H1 (cell line): ENCODE results near the gene ZBTB20. TPM values are rescaled to one million over a fixed set of nuclear protein-coding genes. Genes with fewer than 3 reads are reported as not detected.

ENCODE experiments used
- CTCF ChIA-PET: fragments of 300-600 bp; sonication (Branson Sonifier 250); formaldehyde crosslinking; loops from one replicate; lab custom pipeline; 2021; ENCODE audit not compliant: partially characterized antibody; lab: Charles Lee
- POLR2A ChIA-PET: fragments of 300-600 bp; sonication (Branson Sonifier 250); formaldehyde crosslinking; loops from one replicate; lab custom pipeline; 2021; ENCODE audit warnings: inconsistent platforms; ENCODE audit not compliant: partially characterized antibody; lab: Charles Lee
- DNase-seq, 2 experiments: peaks; one replicate each; pipeline versions ENCODE4 v3.0.0 to v3.0.0-alpha.2; 2010 to 2022; ENCODE audit warnings: low spot score in 2 of 2, low read depth in 1 of 2, mixed read lengths in 1 of 2
- FAIRE-seq: peaks from 2 replicates; lab custom pipeline; 2011; peaks lifted over from hg19 to GRCh38; lab: Jason Lieb, UNC
- H2AFZ ChIP-seq: 2 replicates; pipeline ENCODE4 v1.8.1; 2012; ENCODE audit warnings: low read length, inconsistent platforms
- H2AK5ac ChIP-seq: 2 replicates; pipeline ENCODE4 v1.6.1; 2013; ENCODE audit warnings: low read depth, low read length
- H2BK120ac ChIP-seq: replicated peaks from 2 replicates; pipeline ENCODE3; 2013; ENCODE audit warnings: low read depth, low read length, inconsistent platforms
- H2BK12ac ChIP-seq: 2 replicates; pipeline ENCODE4 v1.6.1; 2013; ENCODE audit warnings: low read depth, low read length
- H2BK15ac ChIP-seq: 2 replicates; pipeline ENCODE4 v1.6.1; 2013; ENCODE audit warnings: low read length
- H2BK20ac ChIP-seq: 2 replicates; pipeline ENCODE4 v1.6.1; 2013; ENCODE audit warnings: low read length
- H2BK5ac ChIP-seq: 2 replicates; pipeline ENCODE4 v1.6.1; 2013; ENCODE audit warnings: low read depth, low read length
- H3K14ac ChIP-seq: 2 replicates; pipeline ENCODE4 v1.6.1; 2013; ENCODE audit warnings: inconsistent platforms; ENCODE audit not compliant: insufficient read length
- H3K18ac ChIP-seq: 2 replicates; pipeline ENCODE4 v1.6.1; 2013; ENCODE audit warnings: low read length; ENCODE audit errors: extremely low read depth
- H3K23ac ChIP-seq: 2 replicates; pipeline ENCODE4 v1.6.1; 2013; ENCODE audit warnings: inconsistent platforms; ENCODE audit not compliant: insufficient read length
- H3K23me2 ChIP-seq: 2 replicates; pipeline ENCODE4 v1.6.1; 2013; ENCODE audit warnings: low read depth, low read length
- H3K27ac ChIP-seq: 2 replicates; pipeline ENCODE4 v1.6.1; 2011; ENCODE audit warnings: low read depth, low read length, inconsistent platforms
- H3K27me3 ChIP-seq, 4 experiments: replicated peaks in 1 of 4; 1 replicate in 1 of 4; 2 replicates in 3 of 4; pipeline versions ENCODE4 v1.6.1 to v1.8.1; 2011 to 2013; ENCODE audit warnings: low read length in 3 of 4, mild to moderate bottlenecking in 3 of 4, inconsistent platforms in 2 of 4, mixed read lengths in 2 of 4, moderate library complexity in 1 of 4; ENCODE audit not compliant: control insufficient read depth in 3 of 4, insufficient read depth in 3 of 4; ENCODE audit errors: extremely low read depth in 1 of 4
- H3K36me3 ChIP-seq, 4 experiments: 2 replicates each; pipeline versions ENCODE4 v1.6.1 to v1.8.1; 2011 to 2013; ENCODE audit warnings: mild to moderate bottlenecking in 4 of 4, low read length in 3 of 4, moderate library complexity in 2 of 4, control low read depth in 1 of 4, inconsistent platforms in 1 of 4; ENCODE audit not compliant: insufficient read depth in 4 of 4, control insufficient read depth in 2 of 4
- H3K4ac ChIP-seq: replicated peaks from 2 replicates; pipeline ENCODE3; 2013; ENCODE audit warnings: low read length, low read depth, mixed read lengths, inconsistent platforms; ENCODE audit not compliant: insufficient read length
- H3K4me1 ChIP-seq, 4 experiments: replicated peaks in 1 of 4; 1 replicate in 1 of 4; 2 replicates in 3 of 4; pipeline versions ENCODE4 v1.6.1 to v1.8.1; 2011 to 2013; ENCODE audit warnings: low read length in 3 of 4, inconsistent platforms in 2 of 4, mixed read lengths in 1 of 4; ENCODE audit not compliant: insufficient read depth in 4 of 4, control insufficient read depth in 3 of 4
- H3K4me2 ChIP-seq, 2 experiments: 2 replicates each; pipeline versions ENCODE4 v1.6.1 to v1.8.1; 2011 to 2013; ENCODE audit warnings: low read depth in 2 of 2, low read length in 2 of 2, control low read depth in 1 of 2, inconsistent platforms in 1 of 2, mild to moderate bottlenecking in 1 of 2; ENCODE audit not compliant: insufficient read depth in 1 of 2
- H3K4me3 ChIP-seq, 4 experiments: fragments of 200-600, 300-600 bp in 1 of 4; sonication (generic), shearing (Covaris generic), sonication (Bioruptor Twin) in 1 of 4; 2 replicates each; pipeline versions ENCODE4 v1.5.1 to v1.8.1; 2011 to 2016; ENCODE audit warnings: low read length in 4 of 4, low read depth in 3 of 4, control low read depth in 2 of 4, inconsistent platforms in 2 of 4, mild to moderate bottlenecking in 2 of 4, mixed read lengths in 1 of 4, moderate library complexity in 1 of 4; ENCODE audit not compliant: insufficient read depth in 2 of 4; ENCODE audit errors: extremely low read depth in 1 of 4
- H3K56ac ChIP-seq: replicated peaks from 2 replicates; pipeline ENCODE3; 2013; ENCODE audit warnings: low read depth, mild to moderate bottlenecking, mixed read lengths, low read length, inconsistent platforms; ENCODE audit not compliant: insufficient read length
- H3K79me1 ChIP-seq: 2 replicates; pipeline ENCODE4 v1.6.1; 2013; ENCODE audit warnings: low read depth, low read length, control low read depth
- H3K79me2 ChIP-seq, 2 experiments: 2 replicates each; pipeline versions ENCODE4 v1.6.1 to v1.8.1; 2012 to 2013; ENCODE audit warnings: low read length in 2 of 2, mild to moderate bottlenecking in 2 of 2, inconsistent platforms in 1 of 2; ENCODE audit not compliant: insufficient read depth in 2 of 2, control insufficient read depth in 1 of 2
- H3K9ac ChIP-seq, 4 experiments: replicated peaks in 1 of 4; 1 replicate in 1 of 4; 2 replicates in 3 of 4; pipeline versions ENCODE4 v1.6.1 to v1.8.1; 2011 to 2013; ENCODE audit warnings: low read depth in 3 of 4, low read length in 3 of 4, control low read depth in 2 of 4, mild to moderate bottlenecking in 2 of 4, moderate library complexity in 2 of 4, inconsistent platforms in 1 of 4; ENCODE audit errors: extremely low read depth in 1 of 4
- H3K9me3 ChIP-seq, 2 experiments: 2 replicates each; pipeline versions ENCODE4 v1.6.1 to v1.8.1; 2012 to 2013; ENCODE audit warnings: mild to moderate bottlenecking in 2 of 2, moderate library complexity in 2 of 2, control low read depth in 1 of 2, inconsistent platforms in 1 of 2, low read depth in 1 of 2, low read length in 1 of 2, mixed read lengths in 1 of 2; ENCODE audit not compliant: insufficient read depth in 2 of 2
- H4K20me1 ChIP-seq, 2 experiments: replicated peaks in 1 of 2; 2 replicates each; pipeline versions ENCODE3 to v1.8.1; 2011 to 2013; ENCODE audit warnings: inconsistent platforms in 2 of 2, low read length in 2 of 2, mild to moderate bottlenecking in 1 of 2; ENCODE audit not compliant: insufficient read depth in 2 of 2, control insufficient read depth in 1 of 2
- H4K5ac ChIP-seq: 2 replicates; pipeline ENCODE4 v1.6.1; 2013; ENCODE audit warnings: low read length, low read depth, mixed read lengths, inconsistent platforms; ENCODE audit not compliant: insufficient read length
- H4K8ac ChIP-seq: 2 replicates; pipeline ENCODE4 v1.8.0; 2013; ENCODE audit warnings: mild to moderate bottlenecking, moderate library complexity, low read length, inconsistent platforms; ENCODE audit not compliant: insufficient read depth; ENCODE audit errors: extremely low read depth
- H4K91ac ChIP-seq: replicated peaks from 2 replicates; pipeline ENCODE3; 2013; ENCODE audit warnings: low read length, mixed read lengths, inconsistent platforms; ENCODE audit not compliant: insufficient read length
- CEBPB ChIP-seq: IDR thresholded peaks from 2 replicates; pipeline ENCODE4 v1.6.1; 2012; ENCODE audit warnings: low read depth, low read length
- CHD1 ChIP-seq: IDR thresholded peaks from 2 replicates; pipeline ENCODE4 v1.6.1; 2012; ENCODE audit warnings: low read depth, low read length, improper control_type of control experiment
- CREB1 ChIP-seq: IDR thresholded peaks from 2 replicates; pipeline ENCODE4 v1.6.1; 2012; ENCODE audit warnings: inconsistent platforms
- JUND ChIP-seq: IDR thresholded peaks from 2 replicates; pipeline ENCODE4 v1.6.1; 2011; ENCODE audit warnings: mild to moderate bottlenecking, improper control_type of control experiment, low read length
- NANOG ChIP-seq: IDR thresholded peaks from 2 replicates; pipeline ENCODE4 v1.6.1; 2011; ENCODE audit warnings: low read length, low read depth, mild to moderate bottlenecking, inconsistent platforms; ENCODE audit not compliant: insufficient read depth, poor library complexity, severe bottlenecking
- RBBP5 ChIP-seq: IDR thresholded peaks from 2 replicates; pipeline ENCODE4 v1.7.1; 2012; ENCODE audit warnings: low read depth, mild to moderate bottlenecking, inconsistent platforms, low read length, moderate library complexity, borderline replicate concordance
- RXRA ChIP-seq: IDR thresholded peaks from 2 replicates; pipeline ENCODE4 v1.6.1; 2011; ENCODE audit warnings: low read depth, mild to moderate bottlenecking, low read length, moderate library complexity; ENCODE audit not compliant: insufficient read depth
- SIRT6 ChIP-seq: IDR thresholded peaks from one replicate; pipeline ENCODE4 v1.7.1; 2012; ENCODE audit warnings: low read length, inconsistent platforms
- SP2 ChIP-seq: IDR thresholded peaks from 2 replicates; pipeline ENCODE4 v1.6.1; 2012; ENCODE audit warnings: mild to moderate bottlenecking, low read length, inconsistent platforms
- SRF ChIP-seq: IDR thresholded peaks from 2 replicates; pipeline ENCODE4 v1.6.1; 2011; ENCODE audit warnings: mild to moderate bottlenecking, low read depth, low read length, moderate library complexity
- USF2 ChIP-seq: IDR thresholded peaks from 2 replicates; pipeline ENCODE4 v1.6.1; 2011; ENCODE audit warnings: low read length, improper control_type of control experiment
- ZNF274 ChIP-seq: IDR thresholded peaks from 2 replicates; pipeline ENCODE4 v1.7.0; 2012; ENCODE audit warnings: low read length, borderline replicate concordance; ENCODE audit errors: extremely low read depth
- WGBS, 2 experiments: shearing (Covaris generic) in 1 of 2; methylation state at CpG; one replicate each; pipeline versions ENCODE4 v1.1.6 to v1.1.7; 2013 to 2015; ENCODE audit warnings: low lambda C conversion rate in 2 of 2, mixed read lengths in 2 of 2, inconsistent platforms in 1 of 2, low coverage in 1 of 2, missing lambda C conversion rate in 1 of 2; ENCODE audit not compliant: insufficient replicate concordance in 2 of 2, insufficient coverage in 1 of 2, insufficient read length in 1 of 2; ENCODE audit errors: extremely low coverage in 1 of 2, missing lambda C conversion rate in 1 of 2; 5-methylcytosine and 5-hydroxymethylcytosine counted together
- polyA plus RNA-seq, 7 experiments: library from polyadenylated mRNA; depleted of rRNA in 3 of 7; stranded (reverse) in 5 of 7; unstranded in 2 of 7; fragments of >200 nt in 5 of 7; fragments of 200-250 nt in 2 of 7; gene quantifications; 1 replicate in 5 of 7; 2 replicates in 1 of 7; 4 replicates in 1 of 7; pipeline versions ENCODE4 v1.2.1 to v1.2.3, GENCODE V29; 2011 to 2013; ENCODE audit warnings: missing spikeins in 2 of 7, mixed read lengths in 2 of 7
- total RNA-seq: library from RNA; stranded (reverse); fragmentation: NEBNext Ultra II Directional; extraction: Animal tissue kit (Norgen Biotek cat#: 25700); gene quantifications from 2 replicates; pipeline ENCODE4 v1.2.1, GENCODE V29; 2021

The ZBTB20 gene
- total and polyA plus RNA-seq, 2 of the 8 experiments (the other 6 are each of a cell fraction or from before 2014, with no cell fraction given) = 0.35 to 1.3 TPM

- H3K14ac ChIP-seq = no peak overlapping the region
- no peak overlapping the region for H2AFZ ChIP-seq
- no peaks in the 10 kb centered on the region for H3K27me3 ChIP-seq
- no peak for TF ChIP-seq CHD1
- no peak for TF ChIP-seq SRF
- TF ChIP-seq NANOG = no peak
- TF ChIP-seq CEBPB = no peak
- no peak for TF ChIP-seq ZNF274
- no peak for TF ChIP-seq JUND
- no peak for TF ChIP-seq SP2
- TF ChIP-seq RXRA = no peak
- TF ChIP-seq RBBP5 = no peak
- TF ChIP-seq SIRT6 = no peak
- no peak for TF ChIP-seq USF2
- no peak for TF ChIP-seq CREB1
- WGBS, 2 experiments = 92% methylated on average over 1 of the region's 1 CpG; no CpG with 5 or more reads in 1 of the 2 experiments
- no peaks in the 10 kb centered on the region for H4K20me1 ChIP-seq
- no peak overlapping the region for H4K8ac ChIP-seq
- H2BK12ac ChIP-seq = no peak overlapping the region
- H3K79me1 ChIP-seq = no peaks in the 10 kb centered on the region
- H2BK5ac ChIP-seq = no peak overlapping the region
- H3K4me3 ChIP-seq = no peak overlapping the region
- H3K18ac ChIP-seq = no peak overlapping the region
- no peak overlapping the region for H2BK20ac ChIP-seq
- H3K23me2 ChIP-seq = no peaks in the 10 kb centered on the region
- no peak overlapping the region for H3K56ac ChIP-seq
- ChIA-PET CTCF (interaction anchor here (0.6 to 1.2 kb wide), 3 partner anchors 9 to 180 kb away, joined by 3 to 4 read pairs (median 3); no protein-coding TSS in a partner anchor), POLR2A (no interaction called here)
- no peak overlapping the region for H2BK15ac ChIP-seq
- no peaks in the 10 kb centered on the region for H3K9me3 ChIP-seq
- H3K79me2 ChIP-seq = no peaks in the 10 kb centered on the region
- no peaks in the 10 kb centered on the region for H3K4me1 ChIP-seq
- H4K91ac ChIP-seq = no peak overlapping the region
- H3K27ac ChIP-seq = no peak overlapping the region
- no peak overlapping the region for H2AK5ac ChIP-seq
- no peak overlapping the region for H3K23ac ChIP-seq
- H3K4me2 ChIP-seq = no peak overlapping the region
- no peak overlapping the region for H4K5ac ChIP-seq
- DNase-seq = no peak
- H3K4ac ChIP-seq = no peak overlapping the region
- H3K36me3 ChIP-seq = no peaks in the 10 kb centered on the region
- FAIRE-seq = no peak
- H2BK120ac ChIP-seq = no peak overlapping the region
- no peak overlapping the region for H3K9ac ChIP-seq
These were observed 424.6 kb downstream of the ZBTB20 start for GRCh38 chr3:114722530-114722929.
